HG03097 (cell line): ENCODE measurements around the gene SF3A2.
A peak's percentile ranks its signal among the peaks of the same experiment; 100 is the strongest.

ENCODE experiments used
- ATAC-seq: cut with Tn5 transposase; IDR thresholded peaks from one replicate; pipeline ENCODE4 v1.9.1; 2021; ENCODE audit not compliant: unreplicated experiment, low FRiP score

SF3A2 gene

GRCh38 chr19:2251106-2252054 is 14.8 kb downstream of the SF3A2 start:
- no peak for ATAC-seq

- ATAC-seq = no peak
Observed at GRCh38 chr19:2252055-2252796, 15.6 kb downstream of the SF3A2 start.

GRCh38 chr19:2252797-2253105 is 16.1 kb downstream of the SF3A2 start:
- ATAC-seq = no peak

GRCh38 chr19:2253106-2254063 is 16.8 kb downstream of the SF3A2 start:
- ATAC-seq = no peak

- ATAC-seq = no peak
Observed at GRCh38 chr19:2254064-2254872, 17.6 kb downstream of the SF3A2 start.

- no peak for ATAC-seq
Observed at GRCh38 chr19:2255112-2255845, 18.7 kb downstream of the SF3A2 start.

- ATAC-seq = no peak
Observed at GRCh38 chr19:2255982-2256685, 19.5 kb downstream of the SF3A2 start, which contains the start of gene JSRP1. JSRP1 (minus strand) TSS chr19:2256417; CDS start chr19:2255314, 1,103 bp downstream.

- no peak for ATAC-seq
Observed at GRCh38 chr19:2259336-2259735, 22.7 kb downstream of the SF3A2 start.

GRCh38 chr19:2260341-2260805 is 23.7 kb downstream of the SF3A2 start:
- ATAC-seq = no peak

- no peak for ATAC-seq
Observed at GRCh38 chr19:2261438-2262172, 25.0 kb downstream of the SF3A2 start.

GRCh38 chr19:2266183-2266993 is 29.8 kb downstream of the SF3A2 start:
- no peak for ATAC-seq

- ATAC-seq = no peak
Observed at GRCh38 chr19:2268480-2268830, 31.8 kb downstream of the SF3A2 start.

GRCh38 chr19:2268861-2269243 is 32.2 kb downstream of the SF3A2 start:
- no peak for ATAC-seq

GRCh38 chr19:2269244-2270156 is 32.9 kb downstream of the SF3A2 start:
- peak; percentile 65 for ATAC-seq

- no peak for ATAC-seq
Observed at GRCh38 chr19:2270157-2270422, 33.5 kb downstream of the SF3A2 start.
